Measurements from ENCODE around the gene FEM1C. TPM values are rescaled to one million over a fixed set of nuclear protein-coding genes. Genes with fewer than 3 reads are reported as not detected.
"Not testable (repeated sequence)": the region's sequence is repeated elsewhere in the genome, so short reads cannot be mapped to it uniquely, and the experiment has no call there.

The FEM1C gene
- total RNA-seq, 2 experiments from 2014 or later: 14.7 to 15.6 TPM

DNA sequence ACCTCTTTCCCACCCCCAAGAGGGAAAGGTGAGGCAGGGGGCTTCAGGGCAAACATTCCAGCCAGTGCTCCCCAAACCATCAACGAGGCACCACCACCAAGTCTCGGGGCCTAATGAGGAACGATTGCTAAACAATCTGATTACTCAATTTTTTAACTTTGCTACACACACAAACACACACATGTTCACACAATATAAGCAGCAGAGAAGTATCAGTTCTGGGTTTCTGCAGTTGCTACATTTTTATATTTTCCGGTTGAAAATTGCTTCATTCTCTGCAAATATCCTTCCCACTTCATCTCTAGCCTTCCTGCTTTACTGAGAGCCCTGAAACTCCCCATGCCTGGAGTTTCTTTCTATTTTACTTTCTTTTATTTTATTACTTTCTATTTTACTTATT lies 60.2 kb downstream of the FEM1C start:
- Mint-ChIP-seq H3K27me3 (peaks cover 32% of the 10 kb centered on the region), H3K9me3 (no peaks in the 10 kb centered on the region), H3K36me3 (no peaks in the 10 kb centered on the region), H3K27ac (no peak overlapping the region), H3K4me3 (no peak overlapping the region), H3K4me1 (peaks cover 27% of the 10 kb centered on the region)
- no peak for DNase-seq

DNA sequence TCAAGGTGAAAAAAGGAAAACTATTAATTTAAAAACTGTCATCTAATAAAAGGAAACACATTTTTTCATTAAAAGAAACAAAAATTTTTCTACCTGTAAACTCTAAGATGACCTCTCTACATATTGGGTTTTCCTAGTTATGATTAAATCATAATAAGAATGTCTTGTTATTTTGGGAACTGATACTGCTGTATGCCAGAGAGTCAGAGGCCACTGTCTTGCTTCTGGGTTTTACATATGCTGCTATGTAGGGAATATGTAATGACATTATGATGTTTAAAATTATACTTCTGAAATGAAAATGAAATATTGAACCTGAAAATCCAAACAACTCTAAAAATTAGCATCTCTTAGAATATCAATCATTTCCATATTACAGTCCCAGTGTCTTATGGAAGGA lies 63.7 kb downstream of the FEM1C start:
- Mint-ChIP-seq H3K4me3 (no peak overlapping the region), H3K36me3 (no peaks in the 10 kb centered on the region), H3K9me3 (no peaks in the 10 kb centered on the region), H3K27ac (no peak overlapping the region), H3K27me3 (peaks cover 58% of the 10 kb centered on the region), H3K4me1 (peaks cover 11% of the 10 kb centered on the region)
- DNase-seq: no peak

DNA sequence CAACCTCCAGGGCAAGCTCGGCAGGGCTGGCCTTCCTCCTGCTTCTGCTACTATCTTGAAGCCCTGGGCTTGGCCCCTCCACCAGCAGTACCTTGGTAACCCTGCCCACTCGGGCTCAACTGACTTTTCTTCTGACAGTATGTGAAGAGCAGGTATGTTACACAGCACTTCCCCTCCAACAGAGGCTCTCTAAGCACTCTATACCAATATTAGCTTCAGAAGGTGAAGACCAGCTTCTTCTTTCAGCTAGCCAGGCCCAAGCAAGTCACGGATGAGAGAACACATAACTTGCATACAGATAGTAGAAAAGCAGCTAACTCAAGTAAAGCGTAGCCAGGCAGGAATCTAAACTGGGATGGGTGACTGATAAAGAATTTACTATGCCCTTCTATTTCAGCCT lies 64.3 kb downstream of the FEM1C start:
- no peak overlapping the region for H3K4me3 Mint-ChIP-seq
- H3K27me3 Mint-ChIP-seq: peaks cover 58% of the 10 kb centered on the region
- peaks cover 11% of the 10 kb centered on the region for H3K4me1 Mint-ChIP-seq
- no peak for DNase-seq
- H3K36me3 Mint-ChIP-seq: no peaks in the 10 kb centered on the region
- H3K9me3 Mint-ChIP-seq: no peaks in the 10 kb centered on the region
- H3K27ac Mint-ChIP-seq: no peak overlapping the region

DNA sequence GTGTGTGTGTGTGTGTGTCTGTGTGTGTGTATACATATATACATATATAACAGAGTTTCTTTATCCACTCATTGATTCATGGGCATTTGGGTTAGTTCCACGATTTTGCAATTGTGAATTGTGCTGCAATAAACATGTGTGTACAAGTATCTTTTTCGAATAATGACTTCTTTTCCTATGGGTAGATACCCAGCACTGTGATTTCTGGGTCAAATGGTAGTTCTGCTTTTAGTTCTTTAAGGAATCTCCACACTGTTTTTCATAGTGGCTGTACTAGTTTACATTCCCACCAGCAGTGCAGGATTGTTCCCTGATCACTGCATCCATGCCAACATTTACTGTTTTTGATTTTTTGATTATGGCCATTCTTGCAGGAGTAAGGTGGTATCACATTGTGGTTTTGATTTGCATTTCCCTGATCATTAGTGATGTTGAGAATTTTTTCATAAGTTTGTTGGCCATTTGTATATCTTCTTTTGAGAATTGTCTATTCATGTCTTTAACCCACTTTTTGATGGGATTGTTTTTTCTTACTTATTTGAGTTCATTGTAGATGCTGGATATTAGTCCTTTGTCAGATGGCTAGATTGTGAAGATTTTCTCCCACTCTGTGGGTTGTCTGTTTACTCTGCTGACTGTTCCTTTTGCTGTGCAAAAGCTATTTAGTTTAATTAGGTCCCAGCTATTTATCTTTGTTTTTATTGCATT lies 65.3 kb downstream of the FEM1C start:
- DNase-seq, H3K27ac Mint-ChIP-seq, H3K9me3 Mint-ChIP-seq, H3K36me3 Mint-ChIP-seq, H3K4me3 Mint-ChIP-seq, H3K4me1 Mint-ChIP-seq: not testable (repeated sequence)
- peaks cover 62% of the 10 kb centered on the region for H3K27me3 Mint-ChIP-seq

DNA sequence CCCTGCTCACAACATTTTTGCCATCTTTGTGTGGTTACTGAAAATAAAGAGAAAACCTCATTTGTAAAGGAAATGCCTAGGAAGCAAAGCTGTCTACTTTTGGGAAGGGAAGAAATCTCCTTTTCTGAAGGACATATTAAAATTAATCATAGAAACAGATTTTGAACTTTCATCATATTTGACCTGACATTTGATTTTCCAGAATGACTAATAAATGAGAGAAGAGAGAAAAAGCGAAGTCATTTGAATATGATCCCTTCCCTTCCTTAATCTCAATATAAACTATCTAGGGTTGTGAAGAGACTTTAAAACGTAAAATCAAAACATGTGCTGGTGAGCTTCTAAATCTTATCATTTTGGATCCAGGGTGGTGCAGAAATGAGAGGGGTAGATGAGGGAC lies 66.3 kb downstream of the FEM1C start:
- peaks cover 5% of the 10 kb centered on the region for H3K4me1 Mint-ChIP-seq
- no peak overlapping the region for H3K4me3 Mint-ChIP-seq
- peaks cover 64% of the 10 kb centered on the region for H3K27me3 Mint-ChIP-seq
- no peaks in the 10 kb centered on the region for H3K36me3 Mint-ChIP-seq
- DNase-seq: no peak
- H3K27ac Mint-ChIP-seq: no peak overlapping the region
- no peaks in the 10 kb centered on the region for H3K9me3 Mint-ChIP-seq

DNA sequence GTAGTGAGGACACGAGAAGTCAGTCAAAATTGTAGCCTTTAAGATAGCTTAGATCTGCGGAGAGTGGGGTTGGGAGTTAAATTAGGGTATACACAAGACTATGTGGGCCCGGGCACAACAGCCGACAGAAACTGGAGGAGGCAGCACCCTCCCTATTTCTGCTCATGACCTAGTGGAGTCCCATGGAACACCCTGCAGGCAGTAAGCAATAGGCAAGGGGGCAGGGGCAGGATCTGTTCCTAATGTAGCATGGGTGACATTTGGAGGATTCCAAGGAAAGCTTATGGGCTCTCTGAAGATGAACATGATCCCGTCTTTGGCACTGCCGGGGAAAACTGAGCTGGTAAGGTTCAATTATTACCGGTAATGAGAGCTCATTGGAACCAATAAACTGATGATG lies 67.0 kb downstream of the FEM1C start:
- Mint-ChIP-seq H3K27me3 (peaks cover 67% of the 10 kb centered on the region), H3K4me1 (peaks cover 5% of the 10 kb centered on the region), H3K36me3 (no peaks in the 10 kb centered on the region), H3K4me3 (no peak overlapping the region), H3K9me3 (no peaks in the 10 kb centered on the region), H3K27ac (no peak overlapping the region)
- DNase-seq: no peak

DNA sequence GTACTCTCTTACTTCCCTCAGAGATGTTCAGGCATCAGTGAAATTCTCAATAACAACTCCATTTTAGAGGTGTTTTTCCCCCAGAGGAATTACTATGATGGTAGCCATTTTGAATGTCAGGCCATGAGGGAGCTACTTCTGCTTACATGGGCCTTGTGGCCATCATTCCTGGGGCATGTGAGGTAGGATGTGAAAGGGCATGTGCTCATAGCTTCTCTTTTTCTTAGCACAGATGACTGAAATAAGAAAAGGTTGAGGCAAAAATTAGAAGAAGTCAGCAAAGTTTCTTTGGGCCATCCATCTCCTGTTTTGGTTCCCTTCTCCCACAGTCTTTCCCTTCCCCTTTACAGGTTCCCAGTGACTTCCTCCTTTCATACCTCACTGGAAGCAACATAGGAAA lies 68.8 kb downstream of the FEM1C start:
- no peak overlapping the region for H3K27ac Mint-ChIP-seq
- peaks cover 5% of the 10 kb centered on the region for H3K4me1 Mint-ChIP-seq
- peaks cover 60% of the 10 kb centered on the region for H3K27me3 Mint-ChIP-seq
- no peak for DNase-seq
- no peak overlapping the region for H3K4me3 Mint-ChIP-seq
- no peaks in the 10 kb centered on the region for H3K36me3 Mint-ChIP-seq
- no peaks in the 10 kb centered on the region for H3K9me3 Mint-ChIP-seq

DNA sequence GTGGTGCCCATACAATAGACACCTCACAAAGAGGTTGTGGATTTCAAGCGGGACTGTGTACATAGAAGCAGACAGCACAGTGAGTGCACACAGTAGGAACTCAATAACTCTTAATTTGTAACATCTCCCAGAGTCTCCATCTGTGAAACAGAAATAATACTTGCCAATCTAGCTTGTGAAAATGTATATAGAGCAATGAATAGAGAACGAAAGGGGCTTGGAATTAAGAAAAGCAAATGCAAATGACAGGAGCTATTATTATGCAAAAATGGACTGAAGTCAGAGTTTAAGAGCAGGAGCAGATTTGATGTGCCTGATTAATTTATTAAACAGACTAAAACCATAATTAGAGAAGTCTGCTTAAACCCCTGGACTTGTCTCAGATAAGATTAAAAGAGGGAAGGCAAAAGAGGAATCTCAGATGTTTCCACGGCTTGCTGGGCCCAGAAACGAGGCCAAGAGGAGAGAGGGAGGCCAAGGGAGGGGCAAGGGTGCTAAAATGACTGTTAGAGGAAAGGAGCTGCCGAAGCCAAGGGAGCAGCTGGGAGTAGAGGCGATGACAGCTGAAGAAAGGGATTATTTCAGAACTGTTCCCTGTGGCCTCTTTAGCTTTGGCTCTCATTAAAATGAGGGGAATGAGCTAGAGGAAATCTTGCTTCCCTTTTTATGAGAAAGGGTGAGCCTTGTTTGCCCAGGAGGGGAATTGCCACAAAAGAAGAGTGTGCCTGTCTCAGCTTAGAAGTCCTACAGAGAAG lies 72.1 kb downstream of the FEM1C start:
- H3K4me1 Mint-ChIP-seq: no peaks in the 10 kb centered on the region
- no peak overlapping the region for H3K27ac Mint-ChIP-seq
- H3K36me3 Mint-ChIP-seq: no peaks in the 10 kb centered on the region
- DNase-seq: no peak
- H3K27me3 Mint-ChIP-seq: peaks cover 33% of the 10 kb centered on the region
- no peak overlapping the region for H3K4me3 Mint-ChIP-seq
- H3K9me3 Mint-ChIP-seq: no peaks in the 10 kb centered on the region

DNA sequence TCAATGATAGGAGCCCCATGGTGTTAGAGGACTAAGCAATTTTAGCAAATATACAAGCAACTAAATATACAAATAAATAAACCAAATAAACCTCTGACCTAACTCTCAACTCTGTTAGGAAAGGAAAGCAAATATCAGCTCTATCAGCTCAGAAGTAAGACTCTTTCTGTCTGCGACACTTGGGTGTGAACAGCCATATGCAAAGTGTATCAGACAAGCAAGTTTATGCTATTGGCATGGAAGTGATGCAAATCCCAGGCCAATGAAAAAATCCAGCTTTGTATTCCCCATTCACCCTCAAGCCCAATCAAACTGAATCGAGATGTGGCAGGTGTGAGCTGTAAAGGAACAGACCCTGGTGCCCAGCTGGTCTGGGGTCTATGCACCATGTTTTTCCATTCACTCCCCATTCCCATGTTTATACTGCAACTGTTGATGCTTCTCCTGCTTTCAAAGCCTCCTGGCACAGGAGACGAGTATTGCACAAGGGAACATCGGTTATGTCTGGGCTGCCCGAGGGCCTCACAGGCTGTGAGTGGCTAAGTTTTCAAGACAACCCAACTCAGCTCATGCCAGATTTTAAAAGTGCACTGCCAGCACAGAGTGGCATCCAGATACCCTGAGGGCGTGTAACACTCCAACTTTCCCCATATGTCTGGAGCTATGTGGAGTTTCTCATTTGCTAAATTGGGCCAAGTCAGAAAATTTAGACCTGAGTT lies 73.1 kb downstream of the FEM1C start:
- Mint-ChIP-seq H3K36me3 (no peaks in the 10 kb centered on the region), H3K9me3 (no peaks in the 10 kb centered on the region), H3K4me3 (no peak overlapping the region), H3K27me3 (peaks cover 33% of the 10 kb centered on the region), H3K27ac (no peak overlapping the region), H3K4me1 (no peaks in the 10 kb centered on the region)
- DNase-seq: no peak

DNA sequence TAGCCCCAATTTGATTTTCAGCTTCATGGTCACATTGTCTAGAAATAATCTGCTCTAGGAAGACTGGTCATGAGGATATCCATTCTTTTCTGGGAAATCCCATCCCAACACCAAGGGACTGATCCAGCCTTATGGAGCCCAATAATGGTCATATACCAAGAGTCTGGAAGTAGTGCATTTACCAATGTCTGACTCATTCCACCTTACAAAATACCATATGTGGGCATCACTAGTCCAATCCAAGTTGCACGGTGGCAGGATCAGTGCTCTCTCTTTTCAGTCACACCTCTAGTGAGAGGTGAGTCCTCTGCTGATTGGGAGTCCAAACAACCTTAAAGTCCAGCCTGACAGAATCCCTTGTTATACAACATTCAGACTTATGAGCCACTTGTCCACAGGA lies 73.7 kb downstream of the FEM1C start:
- no peaks in the 10 kb centered on the region for H3K4me1 Mint-ChIP-seq
- H3K4me3 Mint-ChIP-seq: no peak overlapping the region
- H3K27me3 Mint-ChIP-seq: peaks cover 30% of the 10 kb centered on the region

More for the DNA sequence above, 73.7 kb downstream of the FEM1C start:
- Mint-ChIP-seq H3K36me3 (no peaks in the 10 kb centered on the region), H3K27ac (no peak overlapping the region), H3K9me3 (no peaks in the 10 kb centered on the region)
- DNase-seq: no peak

Other genes starting within 250 kb of the FEM1C start
- 1 to 10 TPM; 1.7 to 1.8 TPM for gene CCDC112, start 248.1 kb downstream of the FEM1C start, total RNA-seq
- 1 to 10 TPM in 1 of 2 experiments, under 1 TPM in 1; 0.82 to 1.1 TPM for gene TICAM2, start 57.7 kb upstream of the FEM1C start, total RNA-seq
- gene TMED7, start 81.3 kb upstream of the FEM1C start, total RNA-seq: 10 to 100 TPM; 41.5 to 41.6 TPM

Measured in activated naive CD8-positive, alpha-beta T cell treated with anti-CD3 and anti-CD28 coated beads for 36 hours (primary cell).